ENCODE measurements around the gene DDIT3.

DDIT3 gene

GRCh38 chr12:57546438-57547287 lies 26.3 kb upstream of the DDIT3 start, which contains the start of gene DCTN2:
DCTN2 (minus strand) TSS chr12:57547192; CDS start chr12:57547063, 129 bp downstream.
- peak; percentile 85 for DNase-seq

DNA sequence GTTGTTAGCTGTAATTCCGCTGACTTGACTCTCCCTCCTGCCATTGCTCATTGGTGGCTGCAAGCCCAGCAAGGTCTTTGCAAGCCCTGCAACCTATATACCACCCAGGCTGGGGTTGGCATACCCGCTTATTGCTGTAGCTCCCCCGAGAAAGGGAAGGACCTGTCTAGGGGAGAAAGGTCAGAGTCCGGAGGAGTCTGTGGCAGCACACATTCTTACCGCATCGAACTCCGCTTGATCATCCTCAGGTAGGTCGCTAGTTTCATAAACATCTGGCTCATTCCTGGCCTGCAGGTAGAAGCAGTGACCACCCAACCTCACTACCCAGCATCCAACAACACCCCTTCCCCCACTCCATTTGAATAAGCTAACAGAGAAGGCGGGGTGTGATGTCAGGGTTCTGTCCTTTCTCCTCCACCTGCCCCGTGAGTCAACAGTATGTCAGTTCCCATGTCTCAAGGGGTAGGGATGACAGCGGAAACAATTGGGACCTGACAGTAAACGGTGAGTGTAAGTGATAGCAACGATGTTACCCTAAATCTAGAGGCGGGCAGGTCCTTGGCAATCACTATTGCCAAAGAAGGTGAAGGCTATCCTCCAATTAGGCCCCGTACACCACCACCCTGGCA lies 25.6 kb upstream of the DDIT3 start:
- no peak for DNase-seq

DNA sequence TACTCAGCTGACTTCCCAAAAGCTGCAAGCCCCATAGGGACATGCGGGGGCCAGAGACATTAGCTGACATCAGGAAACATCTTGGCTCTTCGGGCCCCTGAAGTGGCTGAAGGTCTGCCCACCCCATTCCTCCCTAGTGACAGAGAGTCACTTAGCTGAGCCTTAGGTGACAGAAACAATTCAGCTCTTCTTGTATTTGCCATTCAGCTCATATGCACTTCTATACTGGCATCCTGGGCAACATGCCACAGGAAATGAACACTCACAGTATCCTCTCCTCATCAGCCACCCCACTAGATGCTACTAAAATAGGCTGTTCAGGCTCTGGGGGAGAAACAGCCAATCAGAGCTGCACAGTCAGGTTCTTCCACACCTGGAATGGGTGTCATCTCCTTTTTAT lies 23.3 kb upstream of the DDIT3 start:
- no peak for DNase-seq

GRCh38 chr12:57541717-57542116 lies 21.4 kb upstream of the DDIT3 start:
- no peak for DNase-seq

- DNase-seq = no peak
Measured at GRCh38 chr12:57541001-57541400, 20.7 kb upstream of the DDIT3 start.

GRCh38 chr12:57539134-57539768 lies 18.9 kb upstream of the DDIT3 start:
- DNase-seq = no peak

- no peak for DNase-seq
Measured at GRCh38 chr12:57536597-57536942, 16.3 kb upstream of the DDIT3 start.

GRCh38 chr12:57535764-57536596 lies 15.7 kb upstream of the DDIT3 start:
- no peak for DNase-seq

DNA sequence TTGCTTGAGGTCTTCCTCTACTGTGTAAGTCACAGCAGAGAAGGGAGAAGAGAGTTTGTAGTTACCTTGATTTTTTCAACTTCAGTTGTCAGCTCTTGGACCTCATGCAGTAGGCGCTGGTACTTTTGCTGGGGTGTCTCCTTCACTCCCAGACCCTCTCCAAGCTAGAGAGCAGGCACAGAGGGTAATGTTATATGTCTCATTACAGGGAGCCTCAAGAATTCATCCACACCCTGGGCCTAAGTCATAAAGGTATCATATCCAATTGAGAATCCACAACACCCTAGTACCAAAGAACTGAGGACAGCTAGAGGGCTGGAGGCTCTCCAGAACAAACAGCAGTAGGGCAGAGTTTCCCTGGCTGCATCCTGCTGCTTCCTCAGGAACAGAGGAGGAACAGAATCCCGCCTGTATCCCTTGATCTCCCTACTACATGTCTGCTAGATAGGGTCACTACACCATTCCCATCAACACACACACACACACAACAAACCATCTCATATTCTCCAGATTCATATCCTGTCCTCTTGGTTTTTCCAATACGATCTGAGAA lies 14.8 kb upstream of the DDIT3 start:
- no peak for DNase-seq

DNA sequence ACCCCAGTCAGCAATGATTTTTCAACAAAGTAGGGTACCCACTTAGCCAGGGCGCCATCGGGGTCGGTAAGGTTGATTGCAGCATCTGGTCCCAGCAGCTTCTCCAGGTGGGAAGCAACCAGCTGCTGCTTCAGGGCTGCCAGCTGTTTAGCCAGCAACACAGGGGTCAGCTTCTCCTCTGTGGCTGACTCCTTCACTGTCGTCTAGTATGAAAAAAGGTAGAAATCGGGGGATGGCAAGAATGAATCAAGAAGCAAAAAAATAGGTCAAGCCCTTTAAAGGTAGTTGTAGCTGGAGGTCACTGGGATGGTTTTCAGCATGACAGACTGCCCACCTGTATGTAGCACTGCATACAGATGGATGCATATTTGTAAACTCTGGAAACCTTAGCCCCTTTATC lies 13.9 kb upstream of the DDIT3 start:
- no peak for DNase-seq

GRCh38 chr12:57533108-57533507 lies 12.8 kb upstream of the DDIT3 start:
- no peak for DNase-seq

DNA sequence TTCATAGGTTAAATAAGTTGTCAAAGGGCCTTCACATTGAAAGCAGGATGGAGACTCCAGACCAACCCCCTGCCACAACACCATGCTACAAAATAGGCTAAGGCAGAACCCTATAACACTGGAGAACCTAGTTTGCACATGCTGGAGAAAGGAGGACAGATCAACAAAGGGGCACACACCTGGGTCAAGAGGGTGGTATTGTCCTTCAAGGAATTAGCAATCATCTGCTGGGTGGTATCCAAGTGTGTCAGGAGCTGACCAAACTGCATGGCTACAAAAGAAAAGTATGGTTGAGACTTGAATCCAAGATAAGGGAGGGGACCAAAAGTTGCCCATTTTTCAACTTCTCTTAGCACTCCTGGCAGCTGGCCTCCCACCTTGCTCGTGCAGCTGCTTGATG lies 11.5 kb upstream of the DDIT3 start:
- no peak for DNase-seq

DNA sequence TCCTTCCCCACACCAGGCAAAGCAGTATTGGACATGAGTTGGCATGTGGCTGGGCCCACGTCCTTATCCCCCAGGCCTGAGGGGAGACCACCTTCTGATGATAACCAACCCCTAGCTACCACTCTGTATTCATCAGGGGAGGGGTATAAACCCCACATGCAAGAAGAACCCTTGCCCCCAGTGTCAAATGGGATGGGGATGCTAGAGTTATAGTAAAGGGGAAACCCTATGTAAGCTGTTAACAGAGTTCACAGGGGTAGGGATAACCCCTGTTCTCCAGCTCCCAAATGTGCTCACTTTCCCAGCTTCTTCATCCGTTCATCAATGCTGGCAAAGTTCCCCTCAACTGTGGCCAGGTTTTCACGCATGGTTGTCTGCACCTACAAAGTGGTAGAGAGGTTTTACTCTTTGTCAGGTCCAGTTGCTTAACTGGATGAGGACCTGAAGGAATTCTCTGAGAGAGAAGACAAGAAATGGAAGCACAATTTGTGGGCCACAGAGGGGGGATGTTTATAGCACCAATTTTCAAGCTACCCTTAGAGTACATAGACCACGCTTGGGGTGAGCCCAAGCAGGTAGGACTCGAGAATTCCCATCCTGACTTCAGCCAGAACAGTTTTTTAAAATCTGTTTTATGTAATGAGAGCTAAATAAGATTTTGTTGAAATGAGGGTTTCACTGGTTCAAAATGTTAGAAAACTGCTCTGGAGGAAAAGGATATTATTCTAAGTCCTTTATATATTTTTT lies 10.3 kb upstream of the DDIT3 start:
- DNase-seq = no peak

DNA sequence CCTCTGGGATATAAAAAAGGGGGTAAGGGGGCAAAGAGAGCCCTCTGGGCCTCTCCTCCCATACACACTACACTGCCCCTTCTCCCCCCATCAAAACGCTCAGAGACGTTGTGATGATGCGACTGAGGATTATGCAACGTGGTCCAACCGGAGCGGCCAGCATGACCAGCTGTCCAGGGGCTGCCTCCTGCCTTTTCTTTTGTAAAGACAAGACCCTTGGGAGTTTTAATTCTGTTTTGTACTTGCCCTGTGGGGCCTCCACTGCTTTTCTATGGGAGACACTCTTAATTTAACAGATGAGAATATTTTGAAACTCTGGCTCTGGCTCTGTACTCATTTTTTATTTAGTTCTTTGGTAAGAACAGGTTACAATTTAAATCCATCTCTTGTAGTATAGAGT lies 9.5 kb upstream of the DDIT3 start:
- no peak for DNase-seq

- no peak for DNase-seq
Measured at GRCh38 chr12:57528831-57529555, 8.7 kb upstream of the DDIT3 start.

- no peak for DNase-seq
Measured at GRCh38 chr12:57528176-57528575, 7.9 kb upstream of the DDIT3 start.

GRCh38 chr12:57527184-57527583 lies 6.9 kb upstream of the DDIT3 start:
- DNase-seq = no peak

GRCh38 chr12:57526477-57527126 lies 6.3 kb upstream of the DDIT3 start:
- no peak for DNase-seq

DNA sequence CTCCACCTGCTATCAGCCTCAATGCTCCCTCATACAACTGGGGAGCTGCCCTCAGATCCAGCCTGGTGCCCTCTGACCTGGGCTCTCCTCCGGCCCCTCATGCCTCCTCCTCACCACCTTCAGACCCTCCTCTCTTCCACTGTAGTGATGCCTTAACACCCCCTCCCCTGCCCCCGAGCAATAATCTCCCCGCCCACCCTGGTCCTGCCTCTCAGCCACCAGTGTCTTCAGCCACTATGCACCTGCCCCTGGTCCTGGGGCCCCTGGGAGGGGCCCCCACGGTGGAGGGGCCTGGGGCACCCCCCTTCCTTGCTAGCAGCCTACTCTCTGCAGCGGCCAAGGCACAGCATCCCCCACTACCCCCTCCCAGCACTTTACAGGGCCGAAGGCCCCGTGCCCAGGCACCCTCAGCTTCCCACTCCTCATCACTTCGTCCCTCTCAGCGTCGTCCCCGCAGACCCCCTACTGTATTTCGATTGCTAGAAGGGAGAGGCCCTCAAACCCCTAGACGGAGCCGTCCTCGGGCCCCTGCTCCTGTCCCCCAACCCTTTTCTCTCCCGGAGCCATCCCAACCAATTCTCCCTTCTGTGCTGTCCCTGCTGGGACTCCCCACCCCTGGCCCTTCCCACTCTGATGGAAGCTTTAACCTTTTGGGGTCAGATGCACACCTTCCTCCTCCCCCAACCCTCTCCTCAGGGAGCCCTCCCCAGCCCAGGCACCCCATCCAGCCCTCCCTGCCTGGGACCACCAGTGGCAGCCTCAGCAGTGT lies 5.5 kb upstream of the DDIT3 start:
- DNase-seq = no peak
